SH-SY5Y (cell line): Measurements from ENCODE around the gene RNF167.

Source experiments
- GATA2 ChIP-seq: IDR thresholded peaks from 2 replicates; pipeline ENCODE4 v1.6.1; 2011; ENCODE audit warnings: mild to moderate bottlenecking, low read depth, low read length
- GATA3 ChIP-seq: IDR thresholded peaks from 2 replicates; pipeline ENCODE4 v1.6.1; 2011; ENCODE audit warnings: low read depth, mild to moderate bottlenecking, low read length, moderate library complexity

DNA sequence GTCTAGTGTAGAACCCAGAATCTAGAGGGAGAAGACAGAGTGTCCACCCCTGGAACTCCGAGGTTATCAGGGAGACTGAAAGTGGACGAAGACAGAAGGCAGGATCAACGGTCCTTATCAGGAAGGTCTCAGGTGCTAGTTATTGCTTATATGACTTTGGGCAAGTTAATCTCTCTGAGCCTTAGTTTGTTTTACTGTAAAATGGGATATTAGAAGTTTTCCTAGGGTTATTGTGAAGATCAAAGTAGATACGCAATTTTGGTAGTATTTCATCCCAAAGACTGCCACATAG is 1.2 kb downstream of the RNF167 start:
- TF ChIP-seq GATA3 (no peak), GATA2 (no peak)
